Measurements from ENCODE around the gene TAMALIN.

Gene TAMALIN

GRCh38 chr12:51984657-51985056 lies 22.1 kb upstream of the TAMALIN start:
- DNase-seq (ENCODE audit: low spot score) = no peak

- no peak for DNase-seq (ENCODE audit: low spot score)
Measured at GRCh38 chr12:51985154-51985835, 21.5 kb upstream of the TAMALIN start.

- no peak for DNase-seq (ENCODE audit: low spot score)
Measured at GRCh38 chr12:51986834-51987233, 19.9 kb upstream of the TAMALIN start.

- no peak for DNase-seq (ENCODE audit: low spot score)
Measured at GRCh38 chr12:51992246-51992645, 14.5 kb upstream of the TAMALIN start.

GRCh38 chr12:51994539-51994820 lies 12.3 kb upstream of the TAMALIN start:
- no peak for DNase-seq (ENCODE audit: low spot score)

- DNase-seq (ENCODE audit: low spot score) = peak; percentile 69
Measured at GRCh38 chr12:51994959-51995358, 11.8 kb upstream of the TAMALIN start.

GRCh38 chr12:51997136-51997535 lies 9.6 kb upstream of the TAMALIN start:
- no peak for DNase-seq (ENCODE audit: low spot score)

- DNase-seq (ENCODE audit: low spot score) = no peak
Measured at GRCh38 chr12:52003016-52003550, 3.7 kb upstream of the TAMALIN start.

GRCh38 chr12:52003591-52003990 lies 3.2 kb upstream of the TAMALIN start:
- no peak for DNase-seq (ENCODE audit: low spot score)

GRCh38 chr12:52004042-52004648 lies 2.6 kb upstream of the TAMALIN start:
- peak; percentile 86 for DNase-seq (ENCODE audit: low spot score)

GRCh38 chr12:52005218-52005902 lies 1.4 kb upstream of the TAMALIN start:
- no peak for DNase-seq (ENCODE audit: low spot score)

- no peak for DNase-seq (ENCODE audit: low spot score)
Measured at GRCh38 chr12:52005903-52006703, 643 bp upstream of the TAMALIN start.

- peak; percentile 30 for DNase-seq (ENCODE audit: low spot score)
Measured at GRCh38 chr12:52007158-52007921, 594 bp downstream of the TAMALIN start.

GRCh38 chr12:52007982-52008510 lies 1.3 kb downstream of the TAMALIN start:
- no peak for DNase-seq (ENCODE audit: low spot score)

GRCh38 chr12:52009081-52009751 lies 2.5 kb downstream of the TAMALIN start:
- no peak for DNase-seq (ENCODE audit: low spot score)

GRCh38 chr12:52010152-52010622 lies 3.4 kb downstream of the TAMALIN start:
- peak; percentile 89 for DNase-seq (ENCODE audit: low spot score)

- DNase-seq (ENCODE audit: low spot score) = no peak
Measured at GRCh38 chr12:52010692-52011601, 4.2 kb downstream of the TAMALIN start.

GRCh38 chr12:52011602-52012214 lies 5.0 kb downstream of the TAMALIN start:
- DNase-seq (ENCODE audit: low spot score) = no peak

- no peak for DNase-seq (ENCODE audit: low spot score)
Measured at GRCh38 chr12:52013626-52014310, 7.0 kb downstream of the TAMALIN start.
